NCI-H2196 treated with DMSO at 0.1 percent for 48 hours (cell line): Measurements from ENCODE around the gene BAHCC1.

Experiments used
- DNase-seq: peaks from one replicate; lab custom pipeline; 2025; ENCODE audit not compliant: unreplicated experiment; lab: John Stamatoyannopoulos, UW

Gene BAHCC1

GRCh38 chr17:81366648-81367047 is 28.6 kb upstream of the BAHCC1 start:
- DNase-seq = no peak

DNA sequence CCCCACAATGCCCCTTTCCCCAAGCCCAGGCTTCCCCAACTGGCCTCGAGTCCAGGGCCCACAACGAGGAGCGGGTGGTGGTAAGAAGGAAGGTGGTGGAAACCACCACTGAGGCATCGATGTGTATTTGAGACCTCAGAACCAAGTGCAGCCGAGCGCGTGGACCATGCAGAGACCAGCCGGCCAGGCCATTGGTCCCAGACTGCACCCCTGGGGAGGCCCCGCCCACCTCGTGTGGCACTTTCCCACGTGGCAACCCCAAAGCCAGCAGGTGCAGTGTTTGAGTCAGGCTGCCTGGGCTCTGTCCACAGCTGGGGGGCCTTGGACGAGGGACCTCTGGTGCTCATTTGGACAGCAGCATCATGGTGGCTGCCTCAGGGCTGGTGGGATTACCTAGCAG is 28.1 kb upstream of the BAHCC1 start:
- no peak for DNase-seq

DNA sequence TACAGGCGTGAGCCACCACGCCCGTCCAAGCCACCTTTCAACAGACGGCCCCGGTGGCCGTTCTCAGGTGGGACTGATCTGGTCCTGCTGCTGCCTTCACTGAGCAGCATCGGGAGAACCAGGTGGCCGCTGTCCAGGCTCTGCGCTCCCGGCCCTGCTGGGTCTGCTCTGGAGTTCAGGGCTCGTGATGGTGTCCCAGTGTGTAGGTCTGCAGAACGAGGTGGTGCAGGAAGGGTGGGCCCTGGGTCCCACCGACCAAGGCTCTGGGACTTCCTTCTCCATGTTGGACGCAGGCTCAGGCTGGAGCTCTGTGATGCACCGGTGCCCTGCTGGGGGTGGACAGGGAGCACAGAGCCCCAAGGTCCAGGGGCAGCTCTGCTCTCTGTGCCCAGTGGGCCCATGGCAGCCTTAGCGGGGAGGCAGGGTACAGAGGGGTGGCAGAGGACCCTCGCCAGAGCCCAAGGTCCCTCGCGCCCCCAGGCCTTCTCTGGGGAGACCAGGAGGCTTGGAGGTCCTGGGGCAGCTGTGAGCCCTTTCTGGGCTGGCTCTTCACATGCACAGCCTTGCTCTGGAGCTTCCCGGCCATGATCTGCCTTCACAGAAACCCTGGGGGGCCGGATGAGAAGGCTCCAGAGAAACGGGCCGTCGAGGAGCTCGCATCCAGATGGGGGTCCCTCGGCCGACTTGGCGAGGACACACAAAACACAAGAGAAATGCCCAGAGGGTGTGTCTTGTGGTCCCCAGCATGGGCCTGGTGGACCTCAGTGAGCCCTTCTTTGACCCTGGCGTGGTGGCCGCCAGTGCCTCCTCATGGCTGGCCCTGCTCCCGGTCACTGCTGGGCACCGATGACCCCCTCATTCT is 26.9 kb upstream of the BAHCC1 start:
- DNase-seq = no peak

- no peak for DNase-seq
Measured at GRCh38 chr17:81370294-81370693, 25.0 kb upstream of the BAHCC1 start.

GRCh38 chr17:81371910-81372760 is 23.1 kb upstream of the BAHCC1 start:
- peak; percentile 30 for DNase-seq

GRCh38 chr17:81373536-81374160 is 21.6 kb upstream of the BAHCC1 start:
- DNase-seq = no peak

GRCh38 chr17:81374890-81375289 is 20.4 kb upstream of the BAHCC1 start:
- DNase-seq = no peak

GRCh38 chr17:81376946-81377714 is 18.1 kb upstream of the BAHCC1 start:
- no peak for DNase-seq

DNA sequence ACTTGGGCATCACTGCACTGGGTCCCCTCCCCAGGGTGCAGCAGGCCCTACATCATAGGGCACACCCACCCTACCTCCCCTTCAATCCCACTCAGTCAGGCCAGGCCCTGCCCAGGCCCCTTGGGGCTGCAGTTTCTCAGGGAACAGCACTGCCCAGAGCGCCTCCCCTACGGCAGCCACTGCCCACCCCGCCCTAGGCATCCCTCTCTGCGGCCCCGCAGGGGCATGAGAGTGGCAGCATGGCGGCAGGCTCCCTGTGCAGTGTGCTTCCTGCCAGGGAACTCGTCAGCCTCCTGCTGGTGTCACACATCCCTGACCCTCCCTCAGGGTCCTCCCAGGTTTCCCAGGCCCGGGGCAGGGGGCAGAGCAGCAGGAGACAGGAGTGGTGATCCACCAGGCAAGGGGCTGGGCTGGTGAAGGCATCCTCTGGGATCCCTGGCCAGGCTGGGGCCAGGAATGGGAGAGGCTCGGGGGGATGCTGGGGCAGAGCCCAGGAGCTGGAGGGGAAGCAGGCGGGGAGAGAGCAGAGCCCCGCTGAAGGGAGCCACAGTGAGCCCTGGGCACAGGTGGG is 16.2 kb upstream of the BAHCC1 start:
- DNase-seq = no peak

DNA sequence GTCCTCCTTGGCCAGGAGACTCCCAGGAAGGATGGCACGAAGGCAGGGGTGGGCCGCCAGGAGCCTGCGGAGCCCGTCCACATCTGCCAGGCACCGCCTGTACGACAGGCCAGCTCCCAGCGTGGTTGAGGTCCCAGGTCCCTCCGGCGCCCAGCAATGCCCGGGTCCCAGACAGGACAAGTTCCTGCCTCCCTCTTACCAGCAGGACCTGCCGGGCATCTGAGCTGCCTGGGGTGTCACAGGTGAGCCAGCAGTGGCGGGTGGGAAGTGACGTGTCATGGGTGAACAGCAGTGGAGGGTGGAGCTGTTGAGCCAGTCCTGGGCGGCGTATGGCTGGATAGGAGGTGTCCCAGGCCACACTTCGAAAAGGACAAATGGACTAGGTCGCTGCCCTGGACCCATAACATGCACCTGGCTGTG is 15.7 kb upstream of the BAHCC1 start:
- no peak for DNase-seq

DNA sequence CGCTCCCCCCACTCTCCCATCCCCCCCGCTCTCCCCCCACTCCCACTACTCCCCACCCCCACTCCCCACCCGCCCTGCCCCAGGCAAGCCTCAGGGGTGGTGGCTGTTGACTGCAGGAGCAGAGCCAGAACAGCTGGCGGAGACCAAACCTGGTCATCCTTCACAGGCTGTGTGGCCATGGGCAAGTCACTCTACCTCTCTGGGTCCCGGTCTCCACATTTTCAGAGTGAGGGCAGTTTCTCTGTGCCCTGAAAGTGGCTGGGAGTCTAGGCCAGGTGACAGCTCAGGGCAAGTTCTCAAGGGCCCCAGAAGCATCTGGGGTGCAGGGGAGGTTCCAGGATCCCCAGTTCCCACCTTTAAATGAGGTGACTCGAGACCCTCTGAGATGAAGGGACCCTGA is 15.1 kb upstream of the BAHCC1 start:
- DNase-seq = no peak

DNA sequence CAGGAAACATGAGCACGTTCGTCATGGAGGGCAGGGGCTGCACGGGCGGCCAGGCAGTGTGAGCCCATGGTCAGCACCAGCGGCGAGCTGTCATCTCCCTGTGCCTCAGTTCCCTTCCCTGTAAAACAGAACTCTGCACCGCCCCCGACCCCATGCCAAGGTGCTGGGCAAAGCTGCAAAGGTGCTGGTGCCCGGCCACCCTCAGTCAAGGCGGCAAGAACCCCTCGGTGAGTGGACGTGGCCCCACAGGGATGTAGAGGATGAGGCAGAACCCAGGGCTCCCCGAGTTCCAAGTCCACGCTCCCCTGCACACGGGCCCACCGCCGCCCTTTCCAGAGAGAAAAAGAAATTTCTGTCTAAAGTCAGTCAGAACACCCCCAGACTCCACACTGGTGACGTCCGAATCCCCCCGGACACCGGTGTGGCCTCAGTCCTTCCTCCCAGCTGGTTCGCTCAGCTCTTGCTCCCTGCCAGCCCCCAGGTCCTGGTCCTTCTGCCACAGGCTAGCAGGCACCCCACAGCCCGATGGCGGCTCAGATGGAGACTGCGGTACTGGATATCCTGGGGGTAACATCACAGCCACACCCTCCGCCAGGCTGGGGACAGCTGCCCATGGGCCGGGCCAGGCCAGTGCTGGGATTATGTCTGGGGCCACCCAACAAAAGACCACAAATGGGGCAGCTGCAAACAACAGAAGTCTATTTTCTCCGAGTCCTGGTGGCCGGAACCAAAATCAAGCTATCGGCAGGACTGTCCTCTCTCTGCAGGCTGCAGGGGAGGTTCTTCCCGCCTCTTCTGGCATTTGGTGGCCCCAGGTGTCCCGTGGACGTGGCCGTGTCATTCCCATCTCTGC is 14.4 kb upstream of the BAHCC1 start:
- no peak for DNase-seq

DNA sequence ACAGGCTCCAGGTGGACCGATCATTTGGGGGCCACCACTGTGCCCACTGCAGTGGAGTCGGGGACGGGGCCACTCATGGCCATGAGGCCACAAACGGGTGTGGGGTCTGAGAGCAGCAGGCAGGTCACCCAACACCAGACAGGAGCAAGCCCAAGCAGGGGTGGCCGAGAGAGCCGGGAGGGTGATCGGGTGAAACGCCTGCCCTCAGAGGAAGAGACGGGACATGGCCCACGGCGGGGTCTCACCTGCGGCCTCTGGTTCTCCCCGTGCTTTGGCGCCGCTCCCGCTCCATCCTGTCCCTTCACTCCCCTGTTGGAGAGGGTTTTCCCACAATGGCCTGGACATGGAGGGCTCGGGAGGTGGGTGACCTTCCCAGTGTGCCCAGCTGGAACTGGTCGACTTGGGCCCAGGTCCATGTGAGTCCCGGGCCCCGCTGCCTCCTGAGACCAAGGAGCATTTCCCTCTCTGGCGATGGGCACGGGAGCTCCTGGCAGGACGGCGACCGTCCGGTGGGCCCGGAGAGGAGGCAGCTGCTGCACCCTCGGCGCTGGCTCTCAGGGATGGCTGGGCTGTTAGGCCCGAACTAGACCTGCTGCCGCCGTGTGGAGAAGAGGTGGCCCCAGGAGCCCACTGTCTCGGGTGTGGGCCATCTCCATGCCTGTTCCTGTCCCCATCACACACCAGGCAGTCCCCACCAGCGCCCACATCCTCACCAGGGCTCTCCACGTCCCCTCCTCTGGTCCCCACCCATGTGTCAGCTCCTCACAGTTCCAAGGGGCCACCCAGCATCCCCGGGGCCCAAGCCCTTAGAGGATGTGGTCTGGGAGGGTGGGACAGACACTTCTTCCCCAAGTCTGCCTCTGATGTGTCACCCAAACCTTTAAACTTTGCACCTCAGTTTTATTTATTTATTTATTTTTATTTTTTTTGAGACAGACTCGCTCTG is 13.4 kb upstream of the BAHCC1 start:
- no peak for DNase-seq

- no peak for DNase-seq
Measured at GRCh38 chr17:81382851-81383250, 12.4 kb upstream of the BAHCC1 start.

GRCh38 chr17:81383504-81384421 is 11.5 kb upstream of the BAHCC1 start:
- no peak for DNase-seq

DNA sequence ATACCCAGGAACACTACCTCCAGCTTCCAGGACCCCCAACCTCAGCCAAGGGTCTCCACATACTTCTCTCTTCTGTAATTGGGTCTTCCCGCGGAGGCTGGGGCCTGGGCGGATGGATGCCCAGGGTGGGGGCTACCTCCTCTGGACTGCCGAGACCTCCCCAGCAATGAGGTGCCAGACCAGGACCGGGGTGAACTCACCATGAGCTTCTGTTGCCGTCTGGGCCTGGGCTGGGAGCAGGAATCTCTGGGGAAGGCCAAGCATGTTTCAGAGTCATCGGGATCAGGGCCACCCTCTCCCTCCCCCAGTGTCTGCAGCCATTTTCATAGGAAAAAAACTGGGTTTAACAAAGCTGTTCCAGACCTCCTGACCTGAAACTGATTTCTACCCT is 10.3 kb upstream of the BAHCC1 start:
- DNase-seq = no peak

- DNase-seq = no peak
Measured at GRCh38 chr17:81385320-81386111, 9.7 kb upstream of the BAHCC1 start.
